NCI-H2029 treated with DMSO at 0.1 percent for 48 hours (cell line): ENCODE data around the gene DGCR8.

ENCODE experiments used
- DNase-seq: peaks from one replicate; lab custom pipeline; 2025; lab: John Stamatoyannopoulos, UW

The DGCR8 gene

DNA sequence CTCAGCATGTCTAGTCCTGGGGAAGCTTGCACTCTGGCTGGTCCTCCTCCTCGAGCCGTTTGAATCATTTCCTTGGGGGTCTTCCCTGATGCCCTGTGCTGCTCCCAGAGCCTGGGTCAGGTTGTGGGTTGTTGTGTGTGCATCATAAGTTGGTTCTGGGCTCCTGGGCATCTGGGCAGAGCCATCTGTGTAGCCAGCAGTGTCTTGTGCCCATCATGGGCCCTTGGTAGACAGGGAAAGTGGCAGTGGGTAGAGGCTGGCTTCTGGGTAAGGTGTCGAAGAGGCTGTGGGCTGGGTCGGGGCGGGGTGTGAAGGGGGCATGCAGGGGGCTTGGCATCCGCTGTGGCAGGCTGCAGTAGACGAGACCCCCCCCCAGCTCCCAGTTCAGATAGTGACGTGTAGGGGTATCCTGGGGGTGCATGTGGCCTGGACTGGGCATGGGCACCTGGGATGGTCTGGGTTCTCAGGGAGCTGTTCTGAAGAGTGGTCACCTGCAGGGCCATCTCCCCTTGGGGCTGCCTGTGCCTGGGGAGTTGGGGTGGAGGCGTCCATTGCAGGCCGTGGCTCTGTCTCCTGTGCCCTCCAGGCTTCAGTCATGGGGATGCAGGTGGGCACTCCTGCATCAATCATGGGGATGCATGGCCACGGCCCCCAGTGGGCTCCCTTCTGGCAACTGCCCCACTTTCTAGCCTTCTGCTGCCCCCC is 44.2 kb downstream of the DGCR8 start:
- DNase-seq: no peak

DNA sequence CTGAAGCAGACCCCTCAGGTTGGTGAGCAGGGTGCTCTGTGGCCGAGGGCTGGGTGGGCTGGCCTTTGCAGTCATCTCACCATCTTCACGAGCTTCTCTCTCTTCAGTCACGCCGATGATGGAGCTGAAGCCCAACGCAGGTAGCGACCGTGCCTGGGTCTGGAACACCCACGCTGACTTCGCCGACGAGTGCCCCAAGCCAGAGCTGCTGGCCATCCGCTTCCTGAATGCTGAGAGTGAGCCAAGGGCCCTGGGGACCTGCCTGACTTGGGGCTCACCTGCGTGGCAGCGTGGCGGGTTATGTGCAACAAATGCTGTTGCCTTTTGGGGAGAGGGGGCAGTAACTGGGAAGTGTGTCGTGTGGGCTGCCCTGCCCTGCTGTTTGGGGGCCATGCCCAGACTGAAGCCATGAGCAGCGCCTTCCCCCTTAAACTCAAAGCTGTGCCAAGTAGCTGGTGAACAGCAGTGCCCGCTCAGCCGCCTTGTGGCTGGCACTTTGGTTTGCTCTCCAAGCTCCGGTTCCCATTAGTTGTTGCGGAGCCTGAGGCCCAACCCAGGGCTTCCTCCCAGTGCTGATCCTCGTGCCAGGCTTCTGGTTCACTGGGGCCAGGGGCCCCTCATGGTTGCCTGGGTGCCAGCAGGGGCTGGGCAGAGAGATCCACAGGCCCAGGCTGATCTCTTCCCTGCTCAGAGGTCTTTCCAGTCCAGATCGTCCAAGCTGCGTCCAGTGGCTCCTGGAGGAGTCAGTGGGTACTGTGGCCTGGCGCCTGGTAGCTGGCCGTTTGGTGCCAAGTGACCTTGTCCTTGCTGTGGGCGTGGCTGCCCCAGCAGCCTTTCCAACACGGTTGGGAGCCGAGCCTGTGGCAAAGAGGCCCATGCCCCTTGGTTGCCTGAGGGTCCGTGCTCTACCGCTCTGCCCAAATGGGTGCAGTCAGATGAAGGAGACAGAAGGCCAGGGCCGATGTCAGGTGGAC is 45.4 kb downstream of the DGCR8 start:
- DNase-seq: no peak

DNA sequence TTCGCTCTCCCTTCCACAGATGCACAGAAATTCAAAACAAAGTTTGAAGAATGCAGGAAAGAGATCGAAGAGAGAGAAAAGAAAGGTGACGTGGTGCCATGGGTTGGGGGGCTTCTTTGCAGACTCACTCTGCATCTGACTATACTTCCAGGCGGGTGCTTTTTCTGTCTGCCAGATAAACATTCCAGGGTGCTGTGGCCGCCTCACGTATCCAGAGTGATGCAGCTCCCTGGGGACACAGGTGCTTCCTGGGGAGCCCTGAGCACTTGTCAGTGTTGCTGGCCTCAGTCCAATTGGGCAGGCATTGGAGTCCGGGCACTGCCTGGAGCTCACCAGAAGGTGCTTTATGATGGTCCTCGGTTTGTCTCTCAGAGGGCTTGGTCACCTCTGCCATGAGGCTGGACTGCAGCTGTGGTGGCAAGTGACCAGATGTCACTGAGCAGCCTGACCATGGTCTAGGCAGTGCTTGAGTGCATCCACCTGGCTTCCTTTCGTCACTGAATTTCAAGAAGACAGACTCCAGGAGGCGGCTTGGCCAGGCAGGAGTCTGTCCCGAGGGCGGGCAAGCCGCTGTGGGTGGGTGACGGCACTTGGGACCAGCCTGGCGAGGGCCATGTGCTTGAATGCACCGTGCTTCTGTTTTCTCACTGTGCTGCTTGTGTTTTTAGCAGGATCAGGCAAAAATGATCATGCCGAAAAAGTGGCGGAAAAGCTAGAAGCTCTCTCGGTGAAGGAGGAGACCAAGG is 46.4 kb downstream of the DGCR8 start:
- DNase-seq: no peak

DNA sequence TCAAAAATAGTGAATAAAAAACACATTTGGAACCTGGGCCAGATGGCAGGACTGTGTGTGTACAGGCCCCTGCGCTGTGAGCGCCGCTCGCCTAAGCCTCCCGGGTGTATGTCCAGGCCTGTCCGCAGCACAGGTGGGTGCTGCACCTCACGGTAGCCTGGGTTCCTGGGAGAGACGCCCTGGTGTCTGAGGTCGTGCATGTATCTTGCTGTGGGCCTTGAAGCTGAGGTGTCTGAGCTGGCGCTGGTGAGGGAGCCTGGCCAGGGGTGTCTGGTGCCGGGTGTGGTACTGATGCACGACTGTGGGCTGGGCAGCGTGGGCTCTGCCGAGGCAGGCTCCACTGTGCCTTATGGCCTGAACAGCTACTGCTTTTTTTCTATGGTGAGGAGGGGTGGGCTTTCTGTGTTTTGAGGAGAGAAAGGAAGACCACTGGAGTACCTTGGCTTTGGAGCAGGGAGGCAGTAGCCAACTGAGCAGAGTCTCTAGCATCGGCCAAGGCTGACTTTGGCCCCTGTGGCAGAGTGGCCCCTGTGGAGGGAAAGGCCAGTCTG is 47.4 kb downstream of the DGCR8 start:
- no peak for DNase-seq

DNA sequence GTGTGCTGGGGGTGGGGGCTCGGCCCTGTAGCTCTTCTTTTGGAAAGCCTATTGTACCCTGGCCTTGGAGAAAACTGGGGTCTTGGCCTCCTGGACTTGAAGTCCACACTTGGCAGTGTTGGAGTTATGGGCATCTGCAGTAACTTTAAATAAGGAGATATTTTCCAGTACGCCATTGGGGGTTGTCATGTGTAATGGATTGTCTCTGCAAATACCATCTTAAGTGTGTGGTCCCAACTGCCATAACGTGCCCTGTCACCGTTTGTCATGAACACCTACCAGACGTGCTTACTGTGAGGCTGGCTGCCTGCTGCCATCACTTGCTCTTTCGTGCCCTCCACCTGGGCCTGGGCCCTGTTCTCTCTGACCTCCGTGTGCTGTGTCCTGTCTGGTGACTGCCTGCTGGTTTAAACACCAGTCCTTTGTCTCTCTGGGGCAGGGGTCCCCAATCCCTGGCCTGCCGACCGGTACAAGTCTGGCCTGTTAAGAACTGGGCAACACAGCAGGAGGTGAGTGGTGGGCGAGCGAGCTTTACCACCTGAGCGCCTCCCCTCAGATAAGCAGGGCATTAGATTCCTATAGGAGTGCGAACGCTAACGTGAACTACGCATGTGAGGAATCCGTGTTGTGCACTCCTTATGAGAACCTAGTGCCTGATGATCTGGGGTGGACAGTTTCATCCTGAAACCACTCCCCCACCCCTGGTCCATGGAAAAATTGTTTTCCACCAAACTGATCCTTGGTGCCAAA is 48.0 kb downstream of the DGCR8 start:
- DNase-seq: no peak

DNA sequence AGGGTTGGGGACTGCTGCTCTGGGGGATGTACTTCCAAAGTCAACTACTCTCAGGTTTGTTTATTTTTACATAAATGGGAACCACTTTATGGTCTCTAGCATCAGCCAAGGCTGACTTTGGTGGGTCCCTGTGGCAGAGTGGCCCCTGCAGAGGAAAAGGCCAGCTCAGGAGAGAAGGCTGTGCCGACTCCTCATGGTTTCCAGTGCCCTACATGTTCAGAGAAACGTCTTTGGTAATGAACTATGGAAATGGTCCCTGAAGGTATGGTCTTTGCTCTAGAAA is 48.5 kb downstream of the DGCR8 start:
- DNase-seq: no peak

DNA sequence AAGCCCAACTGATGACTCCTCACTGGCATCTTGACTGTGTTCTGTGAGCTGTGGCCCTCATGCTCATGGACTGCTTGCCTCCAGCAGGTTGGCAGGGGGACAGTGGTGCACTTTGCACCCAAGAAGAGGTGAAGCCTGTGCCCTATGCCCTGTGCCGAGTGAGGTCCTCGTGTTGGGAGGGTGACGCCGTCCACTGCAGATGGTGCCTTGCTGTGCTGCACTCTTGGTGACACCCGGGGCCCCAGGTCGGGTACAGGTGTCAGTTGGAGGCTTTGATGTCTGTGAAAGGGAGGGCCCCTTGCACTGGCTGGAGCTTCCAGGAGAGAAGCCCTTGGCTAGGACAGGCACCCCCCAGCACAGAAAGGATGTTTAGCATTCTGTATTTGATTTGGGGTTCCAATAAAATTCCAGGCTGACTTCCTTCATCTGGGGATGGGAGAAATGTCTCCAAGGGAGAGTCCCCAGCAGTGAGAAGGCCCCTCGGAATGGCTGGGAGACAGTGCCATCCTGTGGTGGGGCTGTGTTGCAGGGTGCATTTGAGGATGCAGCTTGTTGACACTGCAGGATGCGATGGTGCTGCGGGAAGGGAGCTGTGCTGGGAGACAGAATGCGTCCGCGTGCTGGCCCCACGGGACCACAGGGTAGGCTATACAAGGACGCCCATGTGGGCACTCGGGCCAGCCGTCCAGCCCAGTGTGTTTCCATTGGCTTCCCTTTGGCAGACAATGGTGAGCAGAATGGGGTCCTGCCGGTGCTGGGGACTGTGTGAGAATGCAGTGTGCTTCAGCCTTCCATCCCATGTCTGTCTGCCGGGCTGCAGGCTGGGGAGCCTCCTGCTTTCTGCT is 49.1 kb downstream of the DGCR8 start:
- DNase-seq: no peak

DNA sequence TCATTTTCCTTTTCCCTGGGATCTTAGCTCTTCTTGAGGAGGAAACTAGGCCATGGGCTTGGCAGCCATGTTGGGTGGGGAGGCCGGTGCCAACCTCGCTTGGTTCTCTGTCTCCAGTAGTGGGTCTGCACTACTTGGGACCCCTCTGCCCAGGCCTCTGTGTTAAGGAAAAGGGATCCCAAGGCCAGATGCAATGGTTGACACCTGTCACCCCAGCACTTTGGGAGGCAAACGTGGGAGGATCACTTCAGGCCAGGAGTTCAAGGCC is 49.6 kb downstream of the DGCR8 start:
- no peak for DNase-seq

DNA sequence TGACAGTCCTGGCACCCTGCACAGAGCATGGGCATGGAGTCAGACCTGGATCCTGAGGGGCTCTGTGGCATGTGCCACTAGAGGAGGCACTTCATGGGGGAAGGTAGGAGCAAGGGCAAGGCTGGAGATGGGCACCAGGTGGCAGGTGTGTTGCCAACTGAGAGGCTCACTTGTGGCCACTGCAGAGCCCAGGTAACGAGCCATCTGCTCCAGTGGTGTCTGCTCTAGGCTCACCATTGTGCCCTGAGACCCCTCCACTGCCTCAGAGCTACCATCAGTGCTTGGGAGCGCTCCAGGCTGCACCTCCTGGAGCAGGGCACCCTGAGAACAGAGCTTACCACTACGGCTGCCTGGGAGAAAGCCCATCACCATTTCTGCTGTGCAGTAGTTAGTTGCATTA is 50.3 kb downstream of the DGCR8 start:
- DNase-seq: no peak

DNA sequence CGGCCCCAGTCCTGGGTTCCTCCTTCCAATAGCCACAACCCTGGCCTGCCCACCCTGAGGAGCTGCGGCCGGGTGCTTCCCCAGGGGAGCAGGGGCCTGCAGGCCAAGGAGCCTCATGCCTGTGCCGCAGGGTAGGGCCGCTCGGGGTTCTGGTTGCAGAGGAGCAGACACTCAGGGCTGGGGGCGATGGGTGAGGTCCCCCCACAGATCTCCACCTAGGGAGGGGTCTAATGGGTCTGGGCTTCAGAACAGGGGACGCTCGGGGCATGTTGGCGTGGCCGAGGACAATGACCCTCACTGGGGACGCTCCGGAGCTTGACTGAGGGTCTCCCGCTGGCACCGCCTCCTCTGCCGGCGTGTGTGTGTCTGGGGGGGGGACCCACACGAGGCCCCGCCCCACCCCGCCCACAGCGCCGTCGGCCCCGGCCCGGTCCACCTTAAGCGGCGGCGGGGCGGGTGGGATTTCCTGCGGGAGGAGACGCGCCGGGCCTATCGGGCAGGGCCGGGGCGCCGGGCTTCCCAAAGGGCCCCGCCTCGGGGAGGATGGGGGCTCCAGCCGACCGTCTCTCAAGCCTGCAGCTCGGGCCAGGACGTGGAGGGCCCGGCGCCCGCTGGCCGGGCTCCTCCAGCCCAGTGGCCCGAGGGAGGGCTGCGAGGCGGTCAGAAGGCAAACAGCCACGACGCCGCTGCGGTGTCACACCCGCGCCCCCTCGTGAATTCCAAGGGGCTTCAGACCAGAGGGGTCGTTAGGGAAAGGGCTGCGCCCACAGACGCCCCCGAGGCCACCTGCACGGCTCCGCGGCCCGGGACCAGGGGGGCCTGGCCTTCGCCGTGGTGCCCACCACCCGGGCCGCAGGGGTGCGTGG is 50.9 kb downstream of the DGCR8 start:
- no peak for DNase-seq

DNA sequence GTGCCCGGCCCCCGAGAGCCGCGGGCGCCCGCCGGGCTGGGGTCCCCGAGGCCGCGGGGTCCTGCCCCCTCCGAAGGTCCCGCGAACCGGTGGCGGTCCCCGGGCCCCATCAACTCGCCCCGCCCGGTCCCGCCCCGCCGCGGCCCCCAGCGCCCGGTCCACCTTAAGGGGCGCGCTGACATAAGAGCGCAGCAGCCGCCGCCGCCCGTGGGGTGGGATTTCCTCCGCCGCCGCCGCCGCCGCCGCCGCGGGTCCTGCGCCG is 51.5 kb downstream of the DGCR8 start, which contains the start of gene ZDHHC8:
Gene ZDHHC8, plus strand, starts transcription at position 208 of the 262 bp plus-strand sequence. CDS start 144 bp downstream, outside the sequence.
- no peak for DNase-seq

DNA sequence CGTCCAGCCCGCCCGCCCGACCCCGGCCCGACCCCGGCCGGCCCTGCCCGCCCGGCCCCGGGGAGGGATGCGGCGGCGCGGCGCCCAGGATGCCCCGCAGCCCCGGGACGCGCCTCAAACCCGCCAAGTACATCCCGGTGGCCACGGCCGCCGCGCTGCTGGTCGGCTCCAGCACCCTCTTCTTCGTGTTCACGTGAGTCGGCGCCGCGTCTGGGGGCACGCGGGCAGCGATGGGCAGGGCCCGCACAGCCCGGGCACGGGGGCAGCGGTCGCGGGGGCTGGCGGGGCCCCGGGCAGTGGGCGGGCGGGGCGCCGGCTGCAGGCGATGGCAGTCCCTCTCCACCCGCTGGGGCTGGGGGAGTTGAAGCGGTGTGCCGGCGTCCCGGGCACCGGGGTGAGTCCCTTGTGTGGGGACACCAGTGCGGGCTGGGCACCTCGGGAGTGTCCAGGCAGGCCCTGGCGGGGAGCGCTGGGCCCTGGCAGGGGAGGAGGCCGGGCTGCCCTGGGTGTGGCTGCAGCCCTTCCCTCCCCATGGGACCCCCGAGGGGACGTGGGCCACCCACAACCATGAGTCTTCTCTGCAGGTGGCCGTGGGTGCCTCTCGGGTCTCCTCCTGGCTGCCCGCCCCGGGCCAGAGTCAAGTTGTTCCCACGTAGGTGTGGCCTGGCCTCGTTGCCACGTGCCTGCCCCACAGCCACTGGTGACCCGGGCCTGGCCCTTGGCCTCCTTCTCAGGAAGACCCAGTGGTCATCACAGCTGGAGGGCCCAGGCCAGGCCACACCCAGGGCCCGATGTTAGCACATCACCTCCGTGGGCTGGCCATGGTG is 52.0 kb downstream of the DGCR8 start:
- DNase-seq: no peak

DNA sequence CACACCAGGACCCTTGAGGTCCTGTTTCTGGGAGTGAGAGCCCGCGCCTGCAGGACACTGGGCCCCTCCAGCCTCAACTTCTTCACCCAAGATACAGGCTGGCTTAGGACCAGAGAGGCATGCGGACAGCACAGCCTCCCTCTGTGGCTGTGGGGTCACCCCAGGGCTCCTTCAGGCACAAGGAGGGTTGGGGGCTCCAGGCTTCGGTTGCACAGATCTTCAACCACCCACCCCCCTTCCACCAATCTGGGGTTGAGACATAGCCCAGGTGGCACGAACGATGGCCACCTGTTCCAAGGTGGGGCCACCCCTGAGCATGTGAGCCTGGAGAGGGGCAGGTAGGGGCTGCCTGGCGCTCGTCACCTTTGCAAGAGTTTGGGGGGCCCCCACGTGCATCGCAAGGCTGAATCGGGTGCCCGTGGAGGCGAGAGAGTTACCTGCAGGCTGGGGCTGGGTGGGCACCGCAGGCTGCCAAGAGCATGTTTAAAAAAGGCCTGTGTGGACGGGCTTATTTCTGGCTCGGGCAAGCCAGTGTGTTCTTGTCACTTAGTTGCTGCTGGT is 52.7 kb downstream of the DGCR8 start:
- DNase-seq: no peak

DNA sequence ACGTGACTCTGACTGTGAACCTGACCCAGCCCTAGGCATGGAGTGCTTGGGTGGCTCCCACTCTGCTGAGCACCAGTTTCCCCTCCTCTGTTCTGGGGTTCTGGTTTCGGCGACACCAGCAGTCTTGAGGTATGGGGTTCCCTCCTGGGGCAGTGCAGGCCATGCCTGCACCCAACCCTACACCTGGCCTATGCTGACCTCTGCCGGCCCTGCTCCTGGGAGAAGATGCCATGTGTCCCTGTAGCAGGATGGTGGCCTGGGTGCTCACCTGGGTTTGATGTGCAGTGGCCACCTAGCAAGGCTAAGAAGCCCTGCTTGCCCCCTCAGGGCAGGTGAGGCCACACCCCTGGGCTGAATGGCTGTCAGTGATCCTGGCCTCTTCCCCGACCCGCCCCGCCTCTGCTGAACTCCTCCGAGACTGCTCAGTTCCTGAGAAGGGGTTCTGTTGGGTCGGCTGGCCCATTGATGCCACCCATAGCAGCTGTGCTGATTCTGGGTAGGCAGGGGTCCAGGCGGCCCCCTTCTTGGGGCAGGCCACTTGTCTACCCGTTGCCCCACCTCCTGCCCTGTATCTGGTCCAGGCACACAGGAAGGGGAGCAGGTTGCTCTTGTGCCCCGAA is 54.0 kb downstream of the DGCR8 start:
- DNase-seq: no peak

DNA sequence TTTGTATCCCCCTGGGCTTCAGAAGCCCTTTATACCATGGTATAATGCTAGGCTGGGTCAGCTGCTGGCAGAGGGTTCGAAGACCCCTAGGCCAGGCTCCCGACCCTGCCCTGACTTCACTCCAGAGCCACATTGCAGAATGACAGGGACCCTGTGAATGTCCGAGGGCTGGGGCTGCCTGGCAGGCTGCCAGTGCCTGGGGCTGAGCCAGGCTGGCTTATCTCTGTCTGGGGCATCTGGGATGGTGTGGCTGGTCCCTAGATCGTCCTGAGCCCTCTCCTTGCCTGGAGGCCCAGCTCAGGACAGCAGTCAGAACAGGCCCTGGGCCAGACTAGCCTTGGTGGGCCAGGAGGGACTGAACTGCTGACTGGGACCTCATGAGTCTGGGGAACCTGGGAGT is 55.2 kb downstream of the DGCR8 start:
- no peak for DNase-seq

DNA sequence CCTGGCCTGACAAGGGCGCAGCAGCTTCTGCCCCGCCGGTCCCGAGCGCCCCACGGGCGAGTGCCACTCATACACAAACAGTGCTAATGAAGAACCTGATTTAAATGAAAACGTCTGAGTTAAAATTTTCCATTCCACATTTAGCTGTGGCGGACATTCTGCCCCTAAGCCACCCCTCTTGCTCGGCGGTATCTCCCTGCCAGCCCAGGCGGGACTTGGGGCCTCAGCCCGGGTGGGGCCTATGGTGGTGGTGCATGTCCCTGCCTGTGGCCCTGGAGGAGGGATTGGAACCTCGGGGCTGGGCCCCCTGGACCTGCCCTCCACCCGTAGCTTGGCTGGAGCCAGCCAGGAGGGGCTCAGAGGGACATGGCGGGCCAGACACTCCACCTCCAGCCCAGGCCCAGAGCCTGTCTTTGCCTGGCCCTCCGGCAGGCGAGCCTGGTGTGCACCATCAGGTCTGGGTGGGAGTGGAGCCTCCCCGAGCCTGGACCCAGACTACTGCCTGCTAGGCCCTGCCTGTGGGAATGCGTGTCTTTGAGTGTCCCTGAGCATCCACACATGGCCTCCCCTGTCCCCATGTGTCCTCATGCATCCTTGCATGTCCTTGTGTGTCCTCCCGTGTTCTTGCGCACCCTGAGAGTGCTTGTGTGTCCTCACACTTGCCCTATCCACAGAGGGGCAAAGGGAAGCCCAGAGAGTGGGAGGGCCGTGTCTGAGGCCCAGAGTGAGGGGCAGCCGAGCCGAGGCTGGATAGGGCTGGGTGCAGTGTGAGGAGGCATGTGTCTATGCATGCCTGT is 56.0 kb downstream of the DGCR8 start:
- no peak for DNase-seq

DNA sequence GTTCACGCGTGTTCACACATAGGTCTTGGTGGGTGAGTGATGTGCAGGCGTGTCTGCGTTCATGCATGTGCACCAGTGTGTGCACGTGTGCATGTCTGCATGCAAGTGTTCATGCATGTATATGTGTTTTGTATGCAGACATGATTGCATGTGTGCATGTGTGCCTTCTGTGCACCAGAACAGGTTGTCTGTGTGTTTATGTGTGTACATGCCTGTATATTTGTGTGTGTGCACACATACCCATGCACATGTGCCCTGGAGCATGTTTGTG is 56.5 kb downstream of the DGCR8 start:
- no peak for DNase-seq

DNA sequence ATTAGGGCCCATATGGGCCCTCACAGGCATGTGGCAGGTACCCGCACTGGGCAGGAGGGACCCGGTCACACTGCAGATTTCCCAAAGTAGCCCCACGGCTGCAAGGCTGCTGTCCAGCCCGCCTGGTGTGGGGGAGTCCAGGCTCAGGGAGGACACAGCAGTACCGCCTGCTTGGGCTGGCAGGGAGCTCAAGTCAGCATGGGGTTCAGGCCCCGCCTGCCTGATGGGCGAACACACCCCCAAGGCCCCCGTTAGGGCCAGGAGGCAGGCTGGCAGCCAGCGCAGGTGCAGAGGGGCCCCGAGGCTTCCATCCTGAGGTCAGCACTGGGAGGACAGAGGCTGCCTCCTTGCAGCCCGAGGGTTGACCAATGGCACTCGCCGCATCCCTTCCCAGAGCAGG is 57.1 kb downstream of the DGCR8 start:
- no peak for DNase-seq
